Astrocyte (in vitro differentiated cells and primary cell): ENCODE data around the gene ZMYM5. TPM values are rescaled to one million over a fixed set of nuclear protein-coding genes. Genes with fewer than 3 reads are reported as not detected.
"Not testable (repeated sequence)": the region's sequence is repeated elsewhere in the genome, so short reads cannot be mapped to it uniquely, and the experiment has no call there.

Experiments used
- DNase-seq: peaks from one replicate; pipeline ENCODE4 v3.0.0-alpha.2; 2010; ENCODE audit warnings: low read depth
- FAIRE-seq: peaks from 2 replicates; lab custom pipeline; 2011; peaks lifted over from hg19 to GRCh38; lab: Jason Lieb, UNC
- H2AFZ ChIP-seq: 2 replicates; pipeline ENCODE4 v1.6.0; 2012; ENCODE audit warnings: low read depth, low read length, inconsistent platforms
- H3K27ac ChIP-seq: 2 replicates; pipeline ENCODE4 v1.5.1; 2011; ENCODE audit warnings: low read depth, low read length, inconsistent platforms
- H3K27me3 ChIP-seq: 2 replicates; pipeline ENCODE4 v1.6.0; 2011; ENCODE audit warnings: low read length, inconsistent platforms; ENCODE audit not compliant: insufficient read depth
- H3K36me3 ChIP-seq: 2 replicates; pipeline ENCODE4 v1.5.1; 2011; ENCODE audit warnings: low read length, inconsistent platforms; ENCODE audit not compliant: insufficient read depth
- H3K4me1 ChIP-seq: 2 replicates; pipeline ENCODE4 v1.5.1; 2011; ENCODE audit warnings: low read length, inconsistent platforms; ENCODE audit not compliant: insufficient read depth
- H3K4me2 ChIP-seq: 2 replicates; pipeline ENCODE4 v1.6.0; 2012; ENCODE audit warnings: low read length, inconsistent platforms
- H3K4me3 ChIP-seq: 2 replicates; pipeline ENCODE4 v1.5.1; 2011; ENCODE audit warnings: low read depth, mild to moderate bottlenecking, low read length, inconsistent platforms; ENCODE audit not compliant: insufficient read depth
- H3K79me2 ChIP-seq: 2 replicates; pipeline ENCODE4 v1.6.0; 2012; ENCODE audit warnings: mild to moderate bottlenecking, low read length, inconsistent platforms; ENCODE audit not compliant: insufficient read depth
- H3K9ac ChIP-seq: 2 replicates; pipeline ENCODE4 v1.6.0; 2012; ENCODE audit warnings: mild to moderate bottlenecking, low read length, inconsistent platforms
- H3K9me3 ChIP-seq: 2 replicates; pipeline ENCODE4 v1.5.1; 2012; ENCODE audit warnings: low read depth, mild to moderate bottlenecking, low read length, inconsistent platforms; ENCODE audit not compliant: insufficient read depth
- H4K20me1 ChIP-seq: 2 replicates; pipeline ENCODE4 v1.6.0; 2012; ENCODE audit warnings: low read length, inconsistent platforms; ENCODE audit not compliant: insufficient read depth
- H3K27ac Mint-ChIP-seq: one replicate; pipeline ENCODE4 v1.8.0; 2021; ENCODE audit warnings: mild to moderate bottlenecking, mixed read lengths; ENCODE audit not compliant: unreplicated experiment
- H3K27me3 Mint-ChIP-seq: one replicate; pipeline ENCODE4 v1.8.0; 2021; ENCODE audit warnings: low read depth, mixed read lengths; ENCODE audit not compliant: unreplicated experiment
- H3K36me3 Mint-ChIP-seq: one replicate; pipeline ENCODE4 v1.8.0; 2021; ENCODE audit warnings: low read depth, mixed read lengths; ENCODE audit not compliant: unreplicated experiment
- H3K4me1 Mint-ChIP-seq: one replicate; pipeline ENCODE4 v1.8.0; 2021; ENCODE audit warnings: low read depth, mixed read lengths; ENCODE audit not compliant: unreplicated experiment
- H3K4me3 Mint-ChIP-seq: one replicate; pipeline ENCODE4 v1.8.0; 2021; ENCODE audit warnings: mild to moderate bottlenecking, moderate library complexity, mixed read lengths; ENCODE audit not compliant: unreplicated experiment
- H3K9me3 Mint-ChIP-seq: one replicate; pipeline ENCODE4 v1.8.0; 2021; ENCODE audit warnings: mild to moderate bottlenecking, mixed read lengths; ENCODE audit not compliant: unreplicated experiment
- CTCF ChIP-seq: IDR thresholded peaks from 2 replicates; pipeline ENCODE4 v1.5.1; 2011; ENCODE audit warnings: low read depth, mild to moderate bottlenecking, inconsistent platforms, low read length, moderate library complexity; ENCODE audit not compliant: insufficient read depth
- EZH2 ChIP-seq: IDR thresholded peaks from 2 replicates; pipeline ENCODE4 v1.6.1; 2012; ENCODE audit warnings: mild to moderate bottlenecking, low read length, inconsistent platforms; ENCODE audit not compliant: insufficient read depth
- total RNA-seq: library from RNA; stranded (reverse); gene quantifications from 2 replicates; pipeline ENCODE4 v1.2.1, GENCODE V29; 2021

ZMYM5 gene
- total RNA-seq, 1 donor from 2014 or later = 16.0 TPM

DNA sequence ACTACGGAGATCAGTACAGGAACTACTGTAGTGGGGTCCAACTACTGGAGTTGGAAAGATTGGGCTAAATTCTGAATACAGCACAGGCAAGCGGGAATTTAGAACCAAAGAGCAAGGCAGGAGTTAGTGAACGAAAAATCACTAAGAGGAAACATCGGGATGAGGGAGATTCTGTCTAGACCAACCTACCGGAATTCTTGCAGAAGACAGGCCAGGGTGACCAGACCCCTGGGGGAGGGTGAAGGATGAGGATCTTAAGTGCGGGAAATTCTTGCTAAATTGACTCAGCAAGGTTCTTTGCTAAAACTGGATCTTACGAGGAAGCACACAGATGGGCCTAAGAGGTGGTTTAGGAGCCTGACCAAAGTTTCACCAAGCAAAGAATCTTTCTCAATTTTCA is 67.5 kb downstream of the ZMYM5 start:
- no peak overlapping the region for H3K4me2 ChIP-seq
- H3K79me2 ChIP-seq = no peaks in the 10 kb centered on the region
- no peaks in the 10 kb centered on the region for H3K27me3 ChIP-seq
- no peak overlapping the region for H3K27ac ChIP-seq
- Mint-ChIP-seq H3K4me1 (peaks cover 5% of the 10 kb centered on the region), H3K4me3 (no peak overlapping the region), H3K36me3 (no peaks in the 10 kb centered on the region), H3K9me3 (no peaks in the 10 kb centered on the region), H3K27ac (no peak overlapping the region), H3K27me3 (no peaks in the 10 kb centered on the region)
- FAIRE-seq = no peak
- DNase-seq = no peak
- TF ChIP-seq CTCF = no peak
- no peak for TF ChIP-seq EZH2
- peaks cover 10% of the 10 kb centered on the region for H3K4me1 ChIP-seq
- no peaks in the 10 kb centered on the region for H3K9me3 ChIP-seq
- H4K20me1 ChIP-seq = no peaks in the 10 kb centered on the region
- H3K4me3 ChIP-seq = no peak overlapping the region
- no peak overlapping the region for H2AFZ ChIP-seq
- H3K9ac ChIP-seq = no peak overlapping the region
- no peaks in the 10 kb centered on the region for H3K36me3 ChIP-seq

GRCh38 chr13:19794631-19795030 is 68.8 kb downstream of the ZMYM5 start:
- FAIRE-seq (no peak), DNase-seq (no peak)
- Histone ChIP-seq H2AFZ (no peak overlapping the region), H4K20me1 (no peaks in the 10 kb centered on the region), H3K9ac (no peak overlapping the region), H3K4me3 (no peak overlapping the region), H3K4me2 (no peak overlapping the region), H3K9me3 (no peaks in the 10 kb centered on the region), H3K27me3 (no peaks in the 10 kb centered on the region), H3K4me1 (peaks cover 10% of the 10 kb centered on the region), H3K36me3 (no peaks in the 10 kb centered on the region), H3K27ac (no peak overlapping the region), H3K79me2 (no peaks in the 10 kb centered on the region)
- H3K4me1 Mint-ChIP-seq = peaks cover 5% of the 10 kb centered on the region
- H3K36me3 Mint-ChIP-seq = no peaks in the 10 kb centered on the region
- H3K27ac Mint-ChIP-seq = peak overlapping the region; percentile 41
- no peak overlapping the region for H3K4me3 Mint-ChIP-seq
- no peaks in the 10 kb centered on the region for H3K9me3 Mint-ChIP-seq
- TF ChIP-seq EZH2 = no peak
- TF ChIP-seq CTCF = no peak
- no peaks in the 10 kb centered on the region for H3K27me3 Mint-ChIP-seq

DNA sequence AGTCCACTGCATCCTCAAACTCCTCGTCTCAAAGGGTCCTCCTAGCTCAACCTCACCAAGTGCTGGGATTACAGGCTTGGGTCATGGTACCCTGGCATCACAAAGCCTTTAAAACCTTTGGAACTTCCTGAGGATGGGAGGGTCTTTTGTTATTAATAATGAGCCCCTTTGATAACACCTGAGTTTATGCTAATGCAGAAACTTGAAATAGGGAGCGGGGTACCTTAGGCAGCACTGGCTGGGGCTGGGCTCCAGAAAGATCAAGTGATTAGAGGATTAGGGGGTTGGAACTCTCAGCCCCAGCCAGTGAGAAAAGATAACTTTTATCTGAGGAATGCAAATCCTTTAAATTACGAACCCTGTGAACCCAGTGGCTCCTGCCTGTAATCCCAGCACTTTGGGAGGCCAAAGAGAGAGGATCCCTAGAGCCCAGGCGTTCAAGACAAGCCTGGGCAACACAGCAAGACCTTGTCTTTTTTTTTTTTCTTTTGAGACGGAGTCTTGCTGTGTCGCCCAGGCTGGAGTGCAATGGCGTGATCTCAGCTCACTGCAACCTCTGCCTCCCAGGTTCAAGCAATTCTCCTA is 71.4 kb downstream of the ZMYM5 start:
- Histone ChIP-seq H3K27me3 (no peaks in the 10 kb centered on the region), H3K4me1 (peaks cover 10% of the 10 kb centered on the region), H3K27ac (no peak overlapping the region), H3K36me3 (no peaks in the 10 kb centered on the region), H3K4me2 (no peak overlapping the region), H2AFZ (no peak overlapping the region), H3K79me2 (no peaks in the 10 kb centered on the region), H4K20me1 (no peaks in the 10 kb centered on the region), H3K9ac (no peak overlapping the region), H3K4me3 (no peak overlapping the region), H3K9me3 (no peaks in the 10 kb centered on the region)
- Mint-ChIP-seq H3K27me3 (no peaks in the 10 kb centered on the region), H3K4me1 (peaks cover 8% of the 10 kb centered on the region), H3K9me3 (no peaks in the 10 kb centered on the region), H3K4me3 (no peak overlapping the region), H3K36me3 (no peaks in the 10 kb centered on the region), H3K27ac (no peak overlapping the region)
- FAIRE-seq (no peak), DNase-seq (no peak)
- no peak for TF ChIP-seq EZH2
- no peak for TF ChIP-seq CTCF

- peaks cover 22% of the 10 kb centered on the region for H3K79me2 ChIP-seq
- peak within 1 kb of the TSS; percentile 95 for H3K4me3 Mint-ChIP-seq
- H3K27me3 Mint-ChIP-seq, H3K9me3 ChIP-seq, H3K36me3 Mint-ChIP-seq, H3K27me3 ChIP-seq, H3K4me1 ChIP-seq, H3K4me1 Mint-ChIP-seq, H3K36me3 ChIP-seq, H3K9me3 Mint-ChIP-seq: not testable (repeated sequence)
- peak within 1 kb of the TSS; percentile 96 for H3K9ac ChIP-seq
- H3K27ac ChIP-seq = peak within 1 kb of the TSS; percentile 88
- H3K4me2 ChIP-seq = peak within 1 kb of the TSS; percentile 88
- peaks cover 16% of the 10 kb centered on the region for H4K20me1 ChIP-seq
- H2AFZ ChIP-seq = peak within 1 kb of the TSS; percentile 88
- DNase-seq = peak; percentile 81
- peak; percentile 56 for FAIRE-seq
- peak within 1 kb of the TSS; percentile 91 for H3K4me3 ChIP-seq
- H3K27ac Mint-ChIP-seq = peak within 1 kb of the TSS; percentile 96
These were observed 80.4 kb downstream of the ZMYM5 start, which contains the start of gene PSPC1 for GRCh38 chr13:19782727-19783682. PSPC1 (minus strand) TSS chr13:19782945; CDS start chr13:19782757, 188 bp downstream.
